Activated CD8-positive, alpha-beta memory T cell treated with anti-CD3 and anti-CD28 coated beads, Interleukin-2, amount 50 U/mL, for 1 hour (primary cell): ENCODE measurements around the gene FILIP1L.
"Not testable (repeated sequence)": the region's sequence is repeated elsewhere in the genome, so short reads cannot be mapped to it uniquely, and the experiment has no call there.

Source experiments
- DNase-seq: peaks from one replicate; pipeline ENCODE4 v3.0.0-alpha.2; 2020; ENCODE audit errors: extremely low read depth

The FILIP1L gene

DNA sequence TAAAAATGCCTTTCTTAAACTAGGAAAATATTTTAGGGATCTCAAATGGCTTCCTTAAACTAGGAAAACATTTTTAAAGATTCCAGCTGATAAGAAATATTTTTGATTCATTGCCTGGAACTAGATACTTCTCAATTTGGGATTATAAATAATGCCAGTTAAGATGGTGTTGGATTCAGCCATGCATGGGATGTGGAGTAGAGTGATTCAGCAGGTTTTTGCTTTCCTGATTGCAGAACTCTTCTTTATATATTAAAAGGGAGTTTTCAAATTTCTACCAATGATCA lies 15.6 kb downstream of the FILIP1L start:
- no peak for DNase-seq

- no peak for DNase-seq
Measured at GRCh38 chr3:100097919-100098783, 16.1 kb downstream of the FILIP1L start.

GRCh38 chr3:100096866-100097265 lies 17.4 kb downstream of the FILIP1L start:
- DNase-seq = no peak

GRCh38 chr3:100096286-100096685 lies 18.0 kb downstream of the FILIP1L start:
- DNase-seq = not testable (repeated sequence)

- DNase-seq = no peak
Measured at GRCh38 chr3:100093831-100094230, 20.5 kb downstream of the FILIP1L start.

GRCh38 chr3:100090669-100091005 lies 23.7 kb downstream of the FILIP1L start:
- DNase-seq = no peak

- DNase-seq = no peak
Measured at GRCh38 chr3:100089812-100090668, 24.3 kb downstream of the FILIP1L start.

GRCh38 chr3:100088735-100089368 lies 25.4 kb downstream of the FILIP1L start:
- DNase-seq = no peak

DNA sequence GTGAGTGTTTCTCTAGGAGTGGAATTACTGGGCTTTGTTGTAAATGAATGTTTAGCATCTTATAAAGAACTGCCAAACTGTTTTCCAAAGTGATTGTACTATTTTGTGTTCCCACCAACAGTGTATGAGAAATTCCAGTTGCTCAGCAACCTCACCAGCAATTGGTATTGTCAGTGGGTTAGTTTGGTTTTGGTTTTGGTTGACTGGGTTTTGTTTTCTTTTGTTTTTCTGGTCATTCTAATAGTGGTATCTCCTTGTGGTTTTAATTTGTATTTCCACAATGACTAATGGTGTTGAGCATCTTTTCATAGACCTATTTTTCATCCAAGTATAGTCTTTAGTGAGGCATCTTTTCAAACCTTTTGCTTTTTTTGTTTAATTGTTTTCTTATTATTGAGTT lies 27.1 kb downstream of the FILIP1L start:
- DNase-seq = no peak

DNA sequence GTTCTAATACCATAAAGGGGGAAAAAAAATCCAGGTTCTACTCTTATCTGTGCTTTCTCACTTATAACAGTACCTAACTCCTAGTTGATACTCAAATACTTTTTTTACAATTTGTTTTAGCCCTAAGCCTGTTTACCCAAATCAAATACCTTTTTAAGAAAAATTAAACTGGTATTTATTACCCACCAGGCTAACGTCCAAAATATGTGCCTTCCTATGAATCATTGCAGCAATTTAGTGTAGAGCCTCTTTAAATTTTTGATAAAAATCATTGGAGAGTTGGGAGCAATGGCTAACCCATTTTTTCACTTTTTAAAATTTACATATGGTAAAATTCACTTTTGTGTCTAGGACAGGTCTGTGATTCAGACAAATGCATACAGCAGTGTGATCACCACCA lies 27.9 kb downstream of the FILIP1L start:
- DNase-seq = no peak

DNA sequence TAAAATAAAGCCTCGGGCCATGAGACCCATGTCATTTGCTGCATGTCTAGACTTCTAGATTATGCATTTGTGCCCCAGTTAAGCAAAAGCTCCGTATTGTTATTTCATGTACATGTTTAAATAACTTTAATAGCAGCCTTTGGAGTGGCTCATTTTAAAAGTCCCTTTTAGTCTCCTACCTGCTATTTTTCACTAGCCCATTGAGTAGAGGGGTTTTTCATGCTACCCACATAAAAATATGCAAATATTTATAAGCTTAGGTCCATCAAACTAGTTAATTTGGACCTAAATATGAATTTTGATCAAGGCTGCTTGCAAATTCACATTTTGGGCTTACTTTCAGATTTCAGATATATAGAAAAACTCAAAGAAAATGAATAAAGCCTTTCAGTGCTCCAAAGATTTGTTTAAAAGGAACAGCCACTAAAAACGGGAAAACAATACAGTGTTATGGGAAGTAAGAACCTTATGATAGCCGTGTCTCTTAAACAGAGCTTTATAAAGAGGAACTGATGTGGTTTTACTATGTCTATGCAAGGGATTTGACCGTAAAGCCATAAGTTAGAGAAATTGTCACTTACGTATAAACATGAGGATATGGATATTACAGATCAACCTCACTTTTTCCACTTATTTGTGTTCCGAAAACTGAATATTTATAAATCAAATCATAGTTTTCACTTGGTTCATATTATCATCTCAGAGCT lies 30.0 kb downstream of the FILIP1L start:
- no peak for DNase-seq

GRCh38 chr3:100083209-100083608 lies 31.1 kb downstream of the FILIP1L start:
- DNase-seq = no peak

DNA sequence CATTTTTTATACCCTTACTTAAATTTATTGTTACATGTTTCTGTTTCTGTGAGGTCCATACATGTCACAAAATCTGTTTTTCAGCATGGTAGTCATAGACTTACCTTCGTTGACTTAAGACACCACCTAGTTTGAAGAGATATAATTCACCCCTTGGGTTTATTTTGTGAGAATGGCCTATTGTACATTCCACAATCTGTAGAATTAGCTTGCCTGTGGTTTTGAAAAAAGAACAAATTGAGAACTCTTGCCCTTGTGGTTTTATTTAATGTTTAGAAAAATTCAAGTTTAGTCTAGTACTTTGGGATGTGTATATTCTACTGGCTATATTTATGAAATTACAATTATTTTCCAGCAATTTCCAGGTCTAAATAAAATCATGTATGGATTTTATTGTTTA lies 31.6 kb downstream of the FILIP1L start:
- DNase-seq = no peak

- DNase-seq = no peak
Measured at GRCh38 chr3:100081986-100082692, 32.2 kb downstream of the FILIP1L start.

DNA sequence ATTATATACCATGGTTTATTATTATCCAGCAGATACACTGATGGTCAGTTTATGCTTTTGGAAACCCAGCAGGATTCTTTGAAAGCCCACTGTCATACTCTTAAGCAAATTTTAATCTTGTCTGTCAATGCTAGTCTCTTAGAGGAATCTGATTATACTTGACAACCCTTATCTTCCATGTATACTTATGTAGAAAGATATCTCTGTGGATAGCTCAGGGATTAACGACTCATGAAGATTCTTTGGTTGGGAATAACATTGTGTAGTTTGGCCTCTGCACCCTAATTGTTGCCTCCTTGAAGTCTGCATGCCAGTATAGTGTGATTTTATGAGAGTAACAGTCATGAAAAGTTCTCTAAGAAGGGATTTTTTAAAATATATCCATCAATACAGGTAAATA lies 33.0 kb downstream of the FILIP1L start:
- no peak for DNase-seq

DNA sequence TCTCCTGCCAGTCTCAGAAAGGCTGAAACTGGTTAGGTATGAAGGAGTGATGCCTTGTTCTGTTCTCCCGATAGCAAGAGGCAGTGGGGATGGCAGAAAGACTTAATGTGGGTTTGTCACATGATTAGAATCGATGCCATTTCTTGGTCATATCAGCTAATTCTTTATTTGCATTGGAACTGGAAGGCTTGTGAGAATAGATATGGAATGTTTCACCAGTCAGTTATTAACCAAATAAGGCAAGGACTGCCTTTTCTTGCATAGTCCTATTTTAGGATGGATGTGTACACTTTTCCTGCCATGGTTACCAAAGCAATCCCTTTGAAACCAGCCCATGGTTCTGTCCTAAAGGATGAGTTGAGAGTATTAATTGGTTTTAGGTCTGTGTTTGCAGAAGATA lies 33.7 kb downstream of the FILIP1L start:
- no peak for DNase-seq

DNA sequence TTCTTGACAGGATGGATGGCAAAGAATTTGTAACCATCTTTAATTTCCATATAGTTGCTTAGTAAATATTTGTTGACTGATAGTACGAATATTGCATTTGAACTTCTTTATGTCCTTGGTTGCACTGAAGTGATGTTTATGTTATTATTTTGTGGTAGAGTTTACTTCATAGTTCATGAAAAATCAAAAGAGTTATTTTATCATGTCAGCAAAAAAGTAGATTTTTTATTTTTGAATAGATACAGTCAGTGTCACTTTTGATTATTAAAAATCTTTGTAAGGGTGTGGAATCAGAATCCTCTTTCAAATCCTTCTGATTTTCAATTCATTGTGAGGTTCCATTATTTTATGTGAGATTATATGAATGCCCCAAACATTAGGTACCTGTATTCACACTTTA lies 35.0 kb downstream of the FILIP1L start:
- DNase-seq = no peak

DNA sequence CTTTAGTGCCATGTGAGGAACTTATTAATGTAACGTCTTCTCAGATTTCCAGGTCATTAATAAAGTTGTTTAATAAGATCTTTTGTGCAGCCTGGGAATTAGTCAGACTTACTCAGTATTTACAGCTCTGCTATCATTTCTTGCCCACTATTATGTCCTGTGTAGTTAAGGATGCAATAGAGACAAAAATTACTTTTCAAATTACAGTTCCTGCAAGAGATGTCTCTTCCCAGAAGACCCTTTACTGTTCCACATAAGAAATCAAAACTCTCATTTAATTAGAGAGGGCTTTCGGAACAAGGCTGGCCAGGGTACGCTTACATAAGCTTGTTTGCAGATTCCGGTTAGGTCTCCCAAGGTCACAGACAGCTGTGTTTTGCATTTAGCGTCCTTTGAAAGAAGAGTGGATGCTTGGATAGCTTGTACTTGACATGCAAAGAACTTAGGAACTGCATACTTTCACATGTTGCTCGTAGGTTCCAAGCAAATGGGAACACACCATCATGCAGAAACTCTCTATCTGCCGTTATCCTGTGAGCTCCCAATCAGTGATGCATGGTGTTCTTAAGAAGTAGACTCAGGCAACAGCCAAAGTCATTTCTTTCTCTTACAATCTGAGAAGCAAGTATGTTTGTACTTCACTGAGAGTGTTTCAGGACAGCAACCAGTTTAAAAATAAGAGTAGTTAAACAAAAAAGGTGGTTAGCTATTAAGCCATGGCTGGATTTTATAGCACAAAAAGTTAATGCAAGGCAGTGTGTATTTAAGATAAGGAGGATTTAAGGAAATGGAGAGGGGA lies 37.4 kb downstream of the FILIP1L start:
- DNase-seq = no peak

GRCh38 chr3:100075851-100076730 lies 38.2 kb downstream of the FILIP1L start:
- DNase-seq = no peak

DNA sequence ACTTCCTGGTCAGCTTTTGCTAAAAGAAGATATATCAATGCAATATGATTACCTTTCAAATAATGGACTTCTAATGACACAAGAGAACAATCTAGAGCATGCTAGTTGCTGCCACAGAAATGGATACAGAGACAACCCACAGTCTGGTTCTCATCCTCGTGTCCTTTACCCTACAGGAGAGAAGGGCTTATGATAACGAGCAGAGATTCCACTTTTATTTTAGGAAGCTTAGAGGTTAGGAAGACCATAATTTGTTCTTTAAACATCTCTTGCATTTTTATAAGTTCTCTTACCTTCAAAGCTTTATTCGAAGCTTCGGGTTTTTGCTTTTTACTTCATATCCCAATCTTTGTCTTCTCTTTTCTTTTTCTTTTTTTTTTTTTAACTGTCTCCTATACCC lies 39.1 kb downstream of the FILIP1L start:
- DNase-seq = no peak
